ENCODE measurements around the gene OLIG1.

Gene OLIG1

DNA sequence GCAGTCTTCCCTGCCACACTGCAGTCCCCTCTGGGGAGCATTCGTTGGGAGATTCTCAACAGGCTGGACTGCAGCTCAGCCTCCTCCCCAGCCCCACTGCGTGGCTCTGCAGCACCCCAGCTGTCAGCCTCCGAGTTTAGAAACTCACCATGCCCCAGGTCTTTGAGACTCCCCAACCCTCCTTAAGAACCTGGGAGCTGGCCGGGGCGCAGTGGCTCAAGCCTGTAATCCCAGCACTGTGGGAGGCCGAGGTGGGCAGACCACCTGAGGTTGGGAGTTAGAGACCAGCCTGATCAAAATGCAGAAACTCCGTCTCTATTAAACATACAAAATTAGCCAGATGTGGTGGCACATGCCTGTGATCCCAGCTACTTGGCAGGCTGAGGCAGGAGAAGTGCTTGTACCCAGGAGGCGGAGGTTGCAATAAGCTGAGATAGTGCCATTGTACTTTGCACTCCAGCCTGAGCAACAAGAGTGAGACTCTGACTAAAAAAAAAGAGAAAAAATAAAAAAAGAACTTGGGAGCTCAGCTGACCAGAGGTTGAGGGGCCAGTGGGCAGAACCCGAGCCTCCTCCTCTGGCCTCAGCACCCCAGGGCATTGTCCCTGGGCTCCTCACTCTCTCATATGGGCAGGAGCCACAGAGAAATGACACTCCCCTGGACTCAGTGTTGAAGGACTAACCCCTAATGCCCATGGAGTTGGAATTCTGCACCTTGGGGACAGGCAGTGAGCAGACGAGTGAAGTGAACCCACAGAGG, 38.6 kb upstream of the OLIG1 start:
- no peak for DNase-seq

GRCh38 chr21:33032434-33033047, 37.4 kb upstream of the OLIG1 start:
- DNase-seq: no peak

DNA sequence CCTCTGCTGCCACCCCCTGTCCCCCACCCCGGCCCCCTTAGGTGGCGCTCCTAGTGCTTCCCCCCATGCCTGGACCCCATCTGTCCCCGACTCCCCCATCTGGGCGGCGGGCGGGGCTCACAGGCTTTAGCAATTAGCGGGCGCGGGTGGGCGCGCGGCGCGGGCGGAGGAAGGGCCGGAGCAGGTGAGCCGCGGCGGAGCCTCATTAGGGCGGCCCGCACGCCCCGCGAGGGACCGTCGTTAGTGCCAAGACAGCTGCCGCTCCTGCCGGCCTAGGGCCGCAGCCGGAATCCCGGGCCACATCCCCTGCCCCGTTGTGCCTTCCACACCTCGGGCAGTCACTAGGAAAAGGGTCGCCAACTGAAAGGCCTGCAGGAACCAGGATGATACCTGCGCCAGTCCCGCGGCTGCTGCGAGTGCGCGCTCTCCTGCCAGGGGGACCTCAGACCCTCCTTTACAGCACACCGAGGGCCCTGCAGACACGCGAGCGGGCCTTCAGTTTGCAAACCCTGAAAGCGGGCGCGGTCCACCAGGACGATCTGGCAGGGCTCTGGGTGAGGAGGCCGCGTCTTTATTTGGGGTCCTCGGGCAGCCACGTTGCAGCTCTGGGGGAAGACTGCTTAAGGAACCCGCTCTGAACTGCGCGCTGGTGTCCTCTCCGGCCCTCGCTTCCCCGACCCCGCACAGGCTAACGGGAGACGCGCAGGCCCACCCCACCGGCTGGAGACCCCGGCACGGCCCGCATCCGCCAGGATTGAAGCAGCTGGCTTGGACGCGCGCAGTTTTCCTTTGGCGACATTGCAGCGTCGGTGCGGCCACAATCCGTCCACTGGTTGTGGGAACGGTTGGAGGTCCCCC, 36.6 kb upstream of the OLIG1 start:
- no peak for DNase-seq

- no peak for DNase-seq
Measured at GRCh38 chr21:33033961-33034413, 36.0 kb upstream of the OLIG1 start.

- DNase-seq: no peak
Measured at GRCh38 chr21:33035147-33035546, 34.8 kb upstream of the OLIG1 start.

- DNase-seq: peak; percentile 23
Measured at GRCh38 chr21:33036430-33037162, 33.3 kb upstream of the OLIG1 start.

GRCh38 chr21:33037501-33037900, 32.4 kb upstream of the OLIG1 start:
- no peak for DNase-seq

- DNase-seq: no peak
Measured at GRCh38 chr21:33039536-33039935, 30.4 kb upstream of the OLIG1 start.

- no peak for DNase-seq
Measured at GRCh38 chr21:33040215-33040614, 29.7 kb upstream of the OLIG1 start.

GRCh38 chr21:33041981-33042380, 28.0 kb upstream of the OLIG1 start:
- no peak for DNase-seq

- DNase-seq: no peak
Measured at GRCh38 chr21:33042812-33043211, 27.1 kb upstream of the OLIG1 start.

- no peak for DNase-seq
Measured at GRCh38 chr21:33046455-33046854, 23.5 kb upstream of the OLIG1 start.

DNA sequence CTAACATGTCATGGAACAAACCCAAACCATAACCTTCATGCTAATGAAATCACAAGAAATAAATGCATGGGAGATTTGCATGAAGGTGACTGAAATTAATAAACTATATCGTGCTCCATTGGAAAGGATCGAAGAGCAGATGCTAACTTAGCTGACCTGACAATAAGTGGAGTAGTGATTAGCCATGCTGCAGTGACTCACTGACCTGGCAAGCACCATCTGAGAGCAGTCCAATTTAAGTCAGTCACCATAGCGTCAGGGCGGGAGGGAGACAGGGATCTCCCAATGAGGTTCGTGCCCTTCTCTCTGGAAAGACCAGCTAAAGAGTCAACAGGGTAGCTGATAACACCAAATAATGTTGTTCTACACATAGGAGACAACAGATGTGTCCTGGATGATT, 22.7 kb upstream of the OLIG1 start:
- no peak for DNase-seq

- no peak for DNase-seq
Measured at GRCh38 chr21:33051925-33052324, 18.0 kb upstream of the OLIG1 start.

GRCh38 chr21:33053951-33054350, 16.0 kb upstream of the OLIG1 start:
- DNase-seq: no peak

- no peak for DNase-seq
Measured at GRCh38 chr21:33055991-33056390, 13.9 kb upstream of the OLIG1 start.

- no peak for DNase-seq
Measured at GRCh38 chr21:33057385-33057940, 12.5 kb upstream of the OLIG1 start.

DNA sequence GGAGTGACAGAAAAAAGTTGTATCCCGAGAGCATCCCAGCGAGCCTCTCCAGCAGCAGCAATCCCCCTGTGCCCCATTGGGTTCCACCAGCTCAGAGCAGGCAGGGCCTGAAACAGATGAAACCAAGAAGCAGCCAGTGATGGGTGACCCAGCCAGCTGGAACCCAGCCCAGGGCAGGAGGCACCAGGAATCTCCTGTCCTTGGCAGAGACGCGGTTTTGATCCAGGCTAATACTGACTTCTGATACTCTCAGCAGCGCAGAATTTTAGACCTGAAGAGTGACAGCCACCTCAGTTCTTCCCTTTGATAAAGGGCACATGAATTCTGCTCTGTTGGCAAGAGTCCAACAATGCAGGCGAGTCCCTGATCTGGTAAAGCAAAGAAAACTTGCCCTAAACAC, 11.4 kb upstream of the OLIG1 start:
- no peak for DNase-seq

DNA sequence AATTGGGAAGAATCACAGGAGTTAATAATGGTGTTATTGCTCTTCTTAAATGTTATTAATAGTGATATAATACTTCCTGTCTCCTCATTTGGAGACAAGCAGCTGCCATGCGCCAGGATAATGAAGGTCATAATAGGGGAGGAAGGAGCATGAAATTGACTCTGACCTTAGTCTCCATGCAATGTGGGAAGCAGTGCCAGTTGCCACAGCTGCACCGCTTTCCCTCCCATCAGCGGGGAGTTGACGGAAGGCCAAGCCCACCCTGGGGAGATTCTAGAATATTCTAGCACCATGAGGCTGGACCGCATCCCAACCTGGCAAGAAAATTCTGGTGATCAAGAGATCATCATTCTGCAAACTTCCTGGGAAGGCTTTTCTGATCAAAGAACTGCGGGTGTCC, 11.0 kb upstream of the OLIG1 start:
- no peak for DNase-seq

GRCh38 chr21:33059380-33059841, 10.5 kb upstream of the OLIG1 start:
- no peak for DNase-seq

DNA sequence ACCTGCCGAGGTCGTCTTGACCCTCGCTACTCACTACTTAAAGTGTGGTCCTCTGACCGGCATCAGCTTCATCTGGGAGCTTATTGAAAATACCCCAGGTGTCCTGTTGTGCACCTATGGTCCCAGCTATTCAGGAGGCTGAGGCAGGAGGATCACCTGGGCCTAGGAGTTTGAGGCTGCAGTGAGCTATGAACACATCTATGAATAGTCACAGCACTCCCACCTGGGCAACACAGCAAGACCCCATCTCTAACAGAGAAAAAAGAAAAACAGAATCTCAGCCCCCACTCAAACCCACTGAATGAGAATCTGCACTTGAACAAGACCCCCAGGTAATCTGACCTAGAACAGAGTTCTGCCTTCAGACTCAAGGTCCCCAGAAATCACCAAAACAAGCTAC, 8.7 kb upstream of the OLIG1 start:
- DNase-seq: no peak

- DNase-seq: no peak
Measured at GRCh38 chr21:33063375-33063883, 6.5 kb upstream of the OLIG1 start.

All from stimulated activated CD4-positive, alpha-beta T cell treated with anti-CD3 and anti-CD28 coated beads, Interleukin-15, amount 100 ng/mL, for 24 hours (primary cell).